ENCODE results near the gene ZNF385D. TPM values are rescaled to one million over a fixed set of nuclear protein-coding genes. Genes with fewer than 3 reads are reported as not detected.

ZNF385D gene
- total RNA-seq, 1 experiment from 2014 or later: not detected

GRCh38 chr3:21778715-21779114, 27.7 kb upstream of the ZNF385D start:
- CTCF ChIA-PET: no interaction called here
- no TSS peak for BruUV-seq (replicated peaks)
- RAD21 ChIA-PET (ENCODE audit: low non-redundant PET in 1 of 2, low total read pairs in 2 of 2, uncharacterized antibody in 2 of 2, unreplicated experiment in 2 of 2): no interaction called here

More at GRCh38 chr3:21778715-21779114, 27.7 kb upstream of the ZNF385D start:
- ATAC-seq: no peak
- H3K9me2 ChIP-seq (ENCODE audit: insufficient read depth): no peaks in the 10 kb centered on the region
- POLR2A ChIA-PET: no interaction called here
- H2AFZ ChIP-seq (ENCODE audit: low read depth, low read length, poor library complexity, severe bottlenecking): no peak overlapping the region
- no peak overlapping the region for H3K27ac ChIP-seq (ENCODE audit: low read depth, low read length)
- no peaks in the 10 kb centered on the region for H3K36me3 ChIP-seq (ENCODE audit: control insufficient read depth in 1 of 2, insufficient read depth in 2 of 2, low read length in 2 of 2)
- no peaks in the 10 kb centered on the region for H3K79me2 ChIP-seq (ENCODE audit: insufficient read depth, low read length)
- H4K20me1 ChIP-seq (ENCODE audit: insufficient read depth): no peaks in the 10 kb centered on the region
- no peak overlapping the region for H3K4me3 ChIP-seq (replicated peaks in 1 of 2; ENCODE audit: low read depth in 1 of 2, low read length in 2 of 2)
- peaks cover 8% of the 10 kb centered on the region in 2 experiments; a peak in 2 of 4 replicates for H3K9me3 ChIP-seq (ENCODE audit: control insufficient read depth in 1 of 2, insufficient read depth in 1 of 2, low read depth in 1 of 2, low read length in 2 of 2)
- TF ChIP-seq EZH2 (IDR thresholded peaks at IDR 0.05) (no peak), TCF7L2 (IDR thresholded peaks at IDR 0.05; ENCODE audit: borderline replicate concordance, extremely low read depth, insufficient read depth, insufficient read length) (no peak), POLR2A (IDR thresholded peaks at IDR 0.05; ENCODE audit: borderline replicate concordance, extremely low read depth, insufficient read depth, insufficient read length) (no peak), ELF1 (IDR thresholded peaks at IDR 0.05; ENCODE audit: borderline replicate concordance, low read depth) (no peak), CEBPB (IDR thresholded peaks at IDR 0.05; ENCODE audit: low read depth) (no peak), ZNF274 (IDR thresholded peaks at IDR 0.05; ENCODE audit: low read depth, low read length) (no peak), POLR2AphosphoS5 (IDR thresholded peaks at IDR 0.05; ENCODE audit: low read depth, low read length) (no peak), FOSL1 (IDR thresholded peaks at IDR 0.05; ENCODE audit: low read depth) (no peak), SRF (IDR thresholded peaks at IDR 0.05; ENCODE audit: low read depth) (no peak), JUND (IDR thresholded peaks at IDR 0.05) (no peak), EZH2phosphoT487 (IDR thresholded peaks at IDR 0.05; ENCODE audit: borderline replicate concordance) (no peak)
- TF ChIP-seq, protein P1, sequence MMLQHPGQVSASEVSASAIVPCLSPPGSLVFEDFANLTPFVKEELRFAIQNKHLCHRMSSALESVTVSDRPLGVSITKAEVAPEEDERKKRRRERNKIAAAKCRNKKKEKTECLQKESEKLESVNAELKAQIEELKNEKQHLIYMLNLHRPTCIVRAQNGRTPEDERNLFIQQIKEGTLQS (IDR thresholded peaks at IDR 0.05): no peak
- TF ChIP-seq, protein P2, sequence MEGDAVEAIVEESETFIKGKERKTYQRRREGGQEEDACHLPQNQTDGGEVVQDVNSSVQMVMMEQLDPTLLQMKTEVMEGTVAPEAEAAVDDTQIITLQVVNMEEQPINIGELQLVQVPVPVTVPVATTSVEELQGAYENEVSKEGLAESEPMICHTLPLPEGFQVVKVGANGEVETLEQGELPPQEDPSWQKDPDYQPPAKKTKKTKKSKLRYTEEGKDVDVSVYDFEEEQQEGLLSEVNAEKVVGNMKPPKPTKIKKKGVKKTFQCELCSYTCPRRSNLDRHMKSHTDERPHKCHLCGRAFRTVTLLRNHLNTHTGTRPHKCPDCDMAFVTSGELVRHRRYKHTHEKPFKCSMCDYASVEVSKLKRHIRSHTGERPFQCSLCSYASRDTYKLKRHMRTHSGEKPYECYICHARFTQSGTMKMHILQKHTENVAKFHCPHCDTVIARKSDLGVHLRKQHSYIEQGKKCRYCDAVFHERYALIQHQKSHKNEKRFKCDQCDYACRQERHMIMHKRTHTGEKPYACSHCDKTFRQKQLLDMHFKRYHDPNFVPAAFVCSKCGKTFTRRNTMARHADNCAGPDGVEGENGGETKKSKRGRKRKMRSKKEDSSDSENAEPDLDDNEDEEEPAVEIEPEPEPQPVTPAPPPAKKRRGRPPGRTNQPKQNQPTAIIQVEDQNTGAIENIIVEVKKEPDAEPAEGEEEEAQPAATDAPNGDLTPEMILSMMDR (IDR thresholded peaks at IDR 0.05 in 2 of 3, conservative IDR thresholded peaks at IDR 0.05 in 1 of 3; ENCODE audit: borderline replicate concordance in 1 of 3, insufficient read depth in 1 of 3, low read depth in 2 of 3, low read length in 2 of 3): no peak
- no peaks in the 10 kb centered on the region for H3K27me3 ChIP-seq (ENCODE audit: insufficient read depth, low read length)
- H3K4me2 ChIP-seq (ENCODE audit: low read length): no peak overlapping the region
- H3K9ac ChIP-seq (ENCODE audit: low read length): no peak overlapping the region
- H3K4me1 ChIP-seq (ENCODE audit: control insufficient read depth in 1 of 2, insufficient read depth in 2 of 2, low read length in 2 of 2): no peaks in the 10 kb centered on the region
- intact Hi-C loops (cut with micrococcal nuclease): no loop called here
- DNase-seq (ENCODE audit: low read depth, low spot score): no peak

All from HCT116 (cell line).